GM18502 (cell line): Measurements from ENCODE around the gene TENT4A.
"Not testable (repeated sequence)": the region's sequence is repeated elsewhere in the genome, so short reads cannot be mapped to it uniquely, and the experiment has no call there.

Experiments used
- ATAC-seq: cut with Tn5 transposase; IDR thresholded peaks from one replicate; pipeline ENCODE4 v1.9.1; 2021; ENCODE audit warnings: mild to moderate bottlenecking; ENCODE audit not compliant: unreplicated experiment, poor library complexity

Gene TENT4A

DNA sequence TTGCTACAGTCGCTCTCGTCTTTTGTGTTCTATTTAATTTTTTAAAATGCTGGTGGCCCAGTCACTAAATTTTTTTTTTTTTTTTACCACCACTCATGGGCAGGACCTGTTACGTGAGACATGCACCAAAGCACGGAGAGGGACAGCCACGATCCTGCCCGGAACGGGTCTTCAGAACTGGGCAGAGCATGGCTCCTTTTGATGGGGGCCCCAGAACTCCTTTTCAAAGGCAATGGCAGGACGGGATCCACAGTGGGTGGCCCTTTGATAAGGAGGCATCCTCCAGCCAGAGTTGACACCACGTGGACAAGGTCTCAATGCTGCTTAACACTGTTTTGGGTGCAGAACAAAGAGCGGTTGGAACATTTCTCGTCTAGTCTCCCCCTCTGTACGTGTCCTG is 50.0 kb downstream of the TENT4A start:
- ATAC-seq, result no peak

DNA sequence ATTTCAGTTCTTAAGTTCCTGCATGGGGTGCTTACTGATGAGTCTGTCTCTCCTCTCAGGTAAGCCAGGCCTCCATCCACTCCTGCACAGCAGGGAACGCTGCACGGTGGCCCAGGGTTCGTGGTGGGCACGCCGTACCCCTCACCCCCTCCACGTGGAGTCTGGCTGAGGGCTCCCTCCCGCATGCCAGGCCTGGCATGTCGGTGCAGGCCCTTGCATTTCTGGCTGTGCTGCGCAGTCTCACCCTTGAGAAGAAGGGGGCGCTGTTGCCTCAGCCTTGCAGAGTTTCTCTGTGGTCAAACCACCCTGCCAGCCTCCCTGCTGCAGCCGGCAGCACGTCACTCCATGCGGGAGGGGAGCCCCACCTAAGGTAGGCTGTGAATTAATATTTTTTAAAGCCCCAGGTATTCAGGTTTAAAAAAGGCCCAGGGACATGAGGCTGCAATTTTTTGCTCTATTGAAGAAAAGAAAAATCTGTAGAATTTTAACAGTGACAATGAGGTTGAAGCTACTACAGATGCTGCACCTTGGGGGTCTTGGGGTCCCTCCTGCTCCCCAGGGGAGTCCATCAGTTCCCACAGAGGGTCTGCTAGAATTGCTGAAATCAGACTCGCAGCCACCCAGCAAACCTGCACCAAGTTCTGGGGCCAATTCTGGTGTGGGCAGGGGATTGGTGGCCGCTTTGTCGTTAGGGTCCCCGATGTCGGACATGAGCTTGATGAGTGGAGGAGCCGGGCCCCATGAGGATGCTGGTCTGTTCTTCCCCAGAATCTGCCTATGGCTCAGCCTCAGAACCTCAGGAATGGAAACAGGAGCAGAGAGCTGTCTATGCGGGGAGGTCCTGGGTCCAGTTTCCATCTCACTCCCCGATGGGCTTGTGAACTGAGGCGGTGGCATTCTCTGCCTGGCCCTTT is 52.6 kb downstream of the TENT4A start:
- ATAC-seq, result peak; percentile 82

DNA sequence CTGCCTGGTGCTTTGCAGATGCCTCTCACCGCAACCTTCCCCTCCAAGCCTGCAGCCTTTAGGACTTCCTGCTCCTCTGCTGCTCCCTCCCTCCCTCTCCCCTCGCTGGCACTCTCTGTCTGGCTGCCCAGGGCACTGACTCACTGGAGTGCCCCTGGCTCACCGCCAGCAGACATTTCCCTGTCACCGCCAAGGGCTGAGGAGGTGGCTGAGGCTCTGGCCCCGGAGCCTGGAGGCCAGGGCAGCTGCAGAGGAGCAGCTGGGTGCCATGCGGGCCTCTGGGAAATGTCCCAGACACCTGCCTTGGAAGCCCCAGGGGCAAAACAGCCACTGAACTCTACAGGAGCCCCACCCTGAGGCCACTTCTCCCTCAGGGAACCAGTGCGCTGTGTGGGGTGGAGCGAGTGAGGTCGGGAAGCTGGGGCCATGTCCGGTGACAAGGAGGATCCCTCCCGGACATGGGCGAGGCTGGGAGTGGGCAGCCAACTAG is 53.4 kb downstream of the TENT4A start:
- ATAC-seq, result peak; percentile 43

DNA sequence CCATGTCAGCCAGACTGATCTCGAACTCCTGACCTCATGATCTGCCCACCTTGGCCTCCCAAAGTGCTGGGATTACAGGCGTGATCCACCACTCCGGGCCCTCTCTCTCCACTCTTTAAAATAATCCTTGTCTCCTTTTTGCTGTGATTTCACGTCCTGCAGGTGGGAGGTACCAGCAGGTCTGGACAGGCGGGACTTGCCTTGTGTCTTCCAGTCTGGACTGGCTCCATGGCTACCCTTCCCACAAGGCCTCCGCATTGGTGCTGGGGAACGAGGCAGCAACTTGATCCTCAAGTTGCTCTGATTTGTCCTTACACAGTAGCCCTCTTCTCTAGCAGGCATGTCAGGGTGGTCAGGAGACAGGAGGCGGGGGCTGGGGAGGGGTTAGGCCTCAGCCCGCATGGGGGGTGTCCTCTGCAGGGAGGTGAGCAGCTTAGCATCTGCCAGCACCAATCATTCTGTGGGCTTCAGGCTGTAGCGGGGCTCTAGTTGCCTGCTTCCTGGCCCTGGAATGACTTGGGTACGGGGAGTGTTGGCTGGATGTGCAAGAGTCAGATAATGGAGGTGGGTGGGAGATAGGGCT is 54.3 kb downstream of the TENT4A start:
- ATAC-seq, result no peak

DNA sequence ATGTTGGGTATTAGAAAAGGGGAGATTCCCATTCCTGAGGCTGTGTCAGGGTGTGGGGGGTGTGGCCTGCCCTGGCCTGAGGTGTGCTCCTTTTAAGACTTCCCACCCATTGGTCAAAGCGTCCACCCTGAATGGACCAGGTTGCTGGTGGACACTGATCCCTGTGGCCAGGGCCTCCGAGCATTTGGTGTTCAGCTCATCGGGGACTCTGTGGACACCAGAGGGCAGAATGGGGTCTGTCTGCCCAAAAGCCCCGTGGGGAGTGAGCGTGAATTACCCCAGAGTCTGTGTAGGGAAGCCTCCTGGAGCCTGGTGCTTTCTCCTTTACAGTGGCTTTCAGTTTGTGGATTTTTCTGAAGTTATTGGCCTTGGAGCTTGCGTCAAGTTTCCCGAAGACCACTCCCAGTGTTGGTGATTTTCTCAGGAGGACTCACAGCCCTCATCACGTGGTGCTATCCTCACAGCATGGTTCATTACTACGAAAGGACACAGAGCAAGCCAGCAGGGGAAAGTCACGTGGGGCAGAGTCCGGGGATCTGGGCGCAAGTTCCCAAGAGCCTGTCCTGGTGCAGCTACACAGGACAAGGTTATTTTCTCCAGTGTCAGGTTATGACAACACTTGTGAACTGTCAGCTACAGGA is 55.5 kb downstream of the TENT4A start:
- no peak for ATAC-seq

DNA sequence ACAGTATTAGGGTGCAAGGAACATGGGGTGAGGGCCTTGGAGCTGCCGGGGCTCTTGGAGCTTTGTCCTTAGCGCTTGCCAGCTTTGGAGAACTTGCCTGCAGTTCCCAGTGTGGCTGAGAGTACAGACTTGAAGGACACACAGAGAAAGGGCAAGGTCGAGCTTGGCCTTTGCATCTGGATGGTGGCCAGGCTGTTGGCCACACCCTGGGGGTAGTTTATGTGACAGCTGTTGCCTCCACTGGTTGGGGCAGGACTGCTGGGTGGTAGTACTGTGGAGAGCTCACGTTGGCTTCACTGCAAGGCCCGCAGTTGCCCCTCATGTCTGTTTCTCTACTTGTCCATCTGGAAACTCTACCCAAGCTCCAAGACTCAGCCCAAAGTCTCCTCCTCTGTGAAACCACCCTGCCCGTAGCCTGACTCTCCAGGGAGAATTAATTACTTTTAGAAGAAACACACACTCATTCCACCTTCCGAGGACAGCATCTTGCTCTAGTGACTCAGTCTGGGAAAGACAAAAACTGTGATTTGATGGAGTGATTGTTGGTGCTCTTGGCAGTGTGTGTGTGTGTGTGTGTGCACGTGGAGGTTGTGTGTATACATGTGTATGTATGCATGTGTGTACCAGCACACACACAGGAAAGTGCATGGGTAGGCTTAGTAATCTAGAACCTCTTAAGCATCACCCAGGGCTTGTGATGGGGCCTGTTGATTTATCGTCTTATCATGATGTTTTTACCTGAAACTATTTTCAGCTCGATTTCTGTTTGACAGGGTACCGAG is 57.8 kb downstream of the TENT4A start:
- no peak for ATAC-seq

DNA sequence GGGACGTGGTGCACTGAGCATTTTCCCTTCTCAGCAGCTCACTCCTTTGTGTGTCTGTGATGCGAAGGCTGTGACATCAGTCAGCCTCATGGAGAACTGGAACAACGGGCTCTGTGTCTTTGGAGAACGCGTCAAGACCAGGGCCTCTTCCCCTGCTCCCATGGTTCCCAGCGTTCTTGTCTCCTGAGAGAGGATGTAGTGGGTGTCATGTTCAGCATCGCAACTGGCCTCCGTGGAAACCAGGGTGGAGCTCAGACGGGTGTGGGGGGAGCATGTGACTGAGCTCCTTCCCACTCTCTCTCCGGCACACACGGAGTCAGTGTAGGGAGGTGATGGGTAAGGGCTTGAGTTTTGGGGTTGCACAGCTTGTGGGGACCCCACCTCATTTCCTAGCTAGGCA is 59.7 kb downstream of the TENT4A start:
- no peak for ATAC-seq

DNA sequence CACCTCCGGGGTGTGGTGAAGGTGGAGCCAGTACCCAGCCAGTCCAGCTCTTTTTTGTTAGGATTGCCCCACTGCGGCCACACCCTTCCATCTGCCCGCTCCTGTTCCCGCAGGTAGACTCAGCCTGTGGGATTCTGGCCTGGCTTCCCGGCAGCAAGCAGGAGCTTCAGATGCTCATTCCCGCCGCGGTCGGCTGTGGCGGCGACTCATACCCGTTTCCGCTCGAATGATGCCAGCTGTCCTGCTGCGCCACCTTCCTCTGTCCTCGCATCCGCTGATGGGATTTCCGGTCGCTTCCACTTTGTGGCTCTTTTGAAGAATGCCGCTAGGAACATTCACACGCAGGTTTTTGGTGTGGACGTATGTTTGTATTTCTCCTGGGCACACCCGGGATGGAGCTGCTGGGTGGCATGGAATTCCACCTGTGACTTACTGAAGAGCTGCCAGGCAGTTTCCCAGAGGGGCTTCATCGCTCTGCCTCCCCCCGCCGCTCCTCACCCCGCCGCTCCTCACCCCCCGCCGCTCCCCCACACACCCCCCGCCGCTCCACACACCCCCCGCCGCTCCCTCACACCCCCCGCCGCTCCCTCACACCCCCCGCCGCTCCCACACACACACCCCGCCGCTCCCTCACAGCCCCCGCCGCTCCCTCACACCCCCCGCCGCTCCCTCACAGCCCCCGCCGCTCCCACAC is 60.3 kb downstream of the TENT4A start:
- no peak for ATAC-seq

DNA sequence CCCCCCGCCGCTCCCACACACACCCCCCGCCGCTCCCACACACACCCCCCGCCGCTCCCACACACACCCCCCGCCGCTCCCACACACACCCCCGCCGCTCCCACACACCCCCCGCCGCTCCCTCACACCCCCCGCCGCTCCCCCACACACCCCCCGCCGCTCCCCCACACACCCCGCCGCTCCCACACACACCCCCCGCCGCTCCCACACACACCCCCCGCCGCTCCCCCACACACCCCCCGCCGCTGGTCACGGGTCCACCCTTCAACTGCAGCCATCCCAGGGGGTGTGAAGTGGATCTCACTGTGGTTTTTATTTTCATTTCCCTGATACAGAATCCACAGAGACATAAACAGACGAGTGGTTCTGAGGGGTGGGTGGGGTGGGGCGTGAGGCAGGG is 61.0 kb downstream of the TENT4A start:
- ATAC-seq, result not testable (repeated sequence)

DNA sequence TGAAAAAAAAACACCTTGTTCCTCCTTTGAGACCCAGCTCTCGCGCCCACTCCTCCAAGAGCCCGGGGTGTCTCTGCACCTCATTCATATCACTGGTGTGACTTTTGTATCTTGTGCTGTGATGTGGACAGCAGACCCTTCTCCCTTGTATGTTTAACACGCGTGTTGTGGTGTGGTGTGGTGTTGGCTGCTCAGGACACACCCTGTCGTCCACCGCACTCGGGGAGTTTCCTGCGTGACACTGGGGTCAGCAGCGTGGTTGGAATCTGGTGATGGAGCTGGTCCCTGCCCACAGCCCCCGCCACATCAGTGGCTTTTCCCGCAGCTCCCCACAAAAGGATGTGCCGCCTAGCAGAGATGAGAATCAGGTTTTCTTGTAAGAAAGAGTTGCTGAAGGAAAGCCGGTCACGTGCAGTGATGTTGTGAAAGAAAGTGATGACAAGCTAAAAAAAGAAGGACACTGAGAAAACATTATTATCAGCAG is 61.5 kb downstream of the TENT4A start:
- no peak for ATAC-seq

DNA sequence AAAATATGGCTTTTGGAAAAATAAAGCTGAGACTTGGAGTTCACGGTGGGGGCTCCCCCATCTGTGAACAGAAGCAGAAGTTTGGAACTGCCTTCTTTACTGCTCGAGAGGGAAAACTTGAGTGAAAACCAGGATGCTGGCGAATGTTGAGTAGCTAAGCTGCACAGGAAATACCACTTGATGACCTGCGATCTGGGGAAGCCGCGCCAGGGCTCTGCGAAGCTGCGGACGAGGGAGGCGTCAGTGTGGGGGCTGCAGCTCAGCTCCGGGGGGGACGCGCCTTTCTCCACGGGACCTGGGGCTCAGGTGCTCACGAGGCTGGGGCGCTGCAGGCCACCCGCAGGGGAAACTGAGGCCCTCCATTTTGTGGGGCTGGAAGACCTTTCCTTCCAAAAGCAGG is 62.3 kb downstream of the TENT4A start:
- ATAC-seq, result no peak

DNA sequence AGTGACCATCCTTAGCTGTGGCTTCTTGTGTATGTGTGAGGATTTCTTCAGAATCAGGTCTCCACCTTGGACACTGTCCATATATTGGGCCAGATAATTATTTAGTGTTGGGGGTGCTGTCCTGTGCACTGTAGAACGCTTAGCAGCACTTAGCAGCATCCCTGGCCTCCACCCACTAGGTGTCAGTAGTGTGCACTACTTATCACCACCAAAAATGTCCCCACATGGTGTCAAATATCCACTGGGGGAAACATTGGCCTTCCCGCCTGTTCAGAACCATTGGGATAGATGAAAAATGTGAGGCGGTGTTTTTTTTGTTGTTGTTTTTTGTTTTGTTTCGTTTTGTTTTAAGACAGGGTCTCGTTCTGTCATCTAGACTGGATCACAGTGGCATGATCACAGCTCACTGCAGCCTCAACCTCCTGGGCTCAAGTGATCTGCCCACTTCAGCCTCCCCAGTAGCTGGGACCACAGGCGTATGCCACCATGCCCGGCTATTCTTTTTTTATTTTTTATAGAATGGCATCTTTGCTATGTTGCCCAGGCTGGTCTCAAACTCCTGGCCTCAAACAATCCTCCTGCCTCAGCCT is 67.7 kb downstream of the TENT4A start:
- ATAC-seq, result peak; percentile 94

DNA sequence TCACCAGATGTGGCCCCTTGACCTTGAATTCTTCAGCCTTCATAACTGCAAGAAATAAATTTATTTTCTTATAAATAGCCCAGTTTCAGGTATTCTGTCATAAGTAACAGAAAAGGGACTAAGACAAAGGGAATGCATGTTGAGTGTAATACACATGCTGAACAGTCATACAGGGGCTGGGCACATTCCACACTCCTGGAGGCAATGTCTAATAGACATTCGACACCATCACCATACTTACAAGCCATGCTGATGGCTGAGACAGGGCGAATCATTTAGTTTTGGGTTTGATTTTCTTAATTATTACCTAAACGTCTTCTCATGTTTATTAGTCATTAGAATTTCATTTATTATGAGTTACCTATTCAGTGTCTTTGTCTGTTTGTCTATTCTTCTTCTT is 68.5 kb downstream of the TENT4A start:
- ATAC-seq, result no peak

DNA sequence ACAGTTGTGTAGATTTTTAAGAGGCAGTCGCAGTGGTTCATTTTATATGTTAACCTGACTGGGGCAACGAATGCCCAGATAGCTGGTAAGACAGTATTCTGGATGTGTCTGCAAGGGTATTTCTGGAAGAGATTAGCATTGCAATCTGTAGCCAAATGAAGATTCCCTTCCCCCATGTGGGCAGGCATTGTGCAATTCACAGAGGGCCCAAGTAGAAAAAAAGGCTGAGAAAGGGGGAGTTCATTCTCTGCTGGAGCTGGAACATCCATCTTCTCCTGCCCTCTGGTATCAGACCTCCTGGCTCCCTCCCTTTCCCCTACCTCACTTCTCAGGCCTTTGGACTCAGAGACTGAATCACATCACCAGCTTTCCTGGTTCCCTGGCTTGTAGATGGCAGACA is 70.6 kb downstream of the TENT4A start:
- ATAC-seq, result no peak

DNA sequence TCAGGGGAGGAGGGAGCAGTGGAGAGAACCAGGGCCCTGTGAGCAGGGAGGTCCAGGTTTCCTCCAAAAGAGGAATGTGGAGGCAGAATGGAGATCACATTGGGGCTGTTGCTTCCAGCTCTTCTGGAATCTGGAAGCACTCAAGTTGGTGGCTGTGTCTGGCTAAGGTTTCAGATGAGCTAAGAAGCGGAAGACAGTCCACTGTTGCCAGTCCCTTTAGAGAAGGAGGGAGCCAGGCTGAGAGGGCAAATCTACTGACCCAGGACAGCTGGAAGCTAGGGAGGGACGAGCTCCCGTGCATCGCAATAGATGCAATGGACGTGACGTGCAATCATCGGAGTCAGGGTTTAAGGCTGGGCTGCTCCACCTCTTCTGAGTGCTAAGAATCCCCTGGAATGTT is 71.2 kb downstream of the TENT4A start:
- ATAC-seq, result no peak

DNA sequence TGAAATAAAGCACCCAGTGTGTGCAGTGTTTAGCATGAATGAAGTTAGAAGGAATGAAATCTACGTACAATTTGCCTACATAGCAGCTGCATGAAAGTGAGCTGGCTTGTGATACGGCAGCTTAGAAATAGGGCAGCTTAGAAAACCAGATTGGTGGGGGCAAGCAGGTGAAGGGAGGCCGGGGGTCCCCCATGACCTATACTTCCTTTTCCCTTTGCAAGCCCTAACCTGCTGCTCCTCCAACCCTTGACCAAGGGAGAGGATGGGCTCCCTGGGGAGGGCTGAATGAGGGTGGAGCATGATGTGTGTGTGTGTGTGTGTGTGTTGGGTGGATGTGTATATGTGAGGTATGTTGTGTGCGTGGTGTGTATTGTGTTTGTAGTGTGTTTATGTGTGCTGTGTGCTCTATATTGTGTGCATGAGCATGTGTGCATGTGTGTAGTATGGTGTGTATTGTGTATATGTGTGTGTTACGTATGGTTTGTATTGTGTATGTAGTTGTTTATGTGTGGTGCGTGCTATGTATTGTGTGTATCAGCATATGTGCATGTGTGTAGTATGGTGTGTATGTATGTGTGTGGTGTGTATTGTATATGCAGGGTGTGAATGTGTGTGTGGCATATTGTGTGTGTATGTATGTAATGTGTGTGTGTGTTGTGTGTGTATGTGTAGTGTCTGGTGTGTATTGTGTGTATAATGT is 72.1 kb downstream of the TENT4A start:
- ATAC-seq, result no peak

DNA sequence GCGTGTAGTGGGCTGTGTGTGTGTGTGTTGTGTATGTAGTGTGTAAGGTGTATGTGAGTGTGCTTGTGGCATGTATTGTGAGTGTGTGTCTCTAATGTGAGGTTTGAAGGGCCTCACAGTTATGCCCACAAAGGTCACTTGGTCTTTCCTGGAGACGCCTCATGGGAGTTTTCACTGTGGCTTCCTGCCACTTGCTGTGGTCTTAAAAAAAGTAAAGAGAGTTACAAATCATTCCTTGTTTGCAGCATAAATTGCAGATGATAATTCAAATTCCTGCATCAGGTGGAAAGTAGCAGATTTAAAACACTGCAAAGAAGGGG is 72.6 kb downstream of the TENT4A start:
- ATAC-seq, result no peak

DNA sequence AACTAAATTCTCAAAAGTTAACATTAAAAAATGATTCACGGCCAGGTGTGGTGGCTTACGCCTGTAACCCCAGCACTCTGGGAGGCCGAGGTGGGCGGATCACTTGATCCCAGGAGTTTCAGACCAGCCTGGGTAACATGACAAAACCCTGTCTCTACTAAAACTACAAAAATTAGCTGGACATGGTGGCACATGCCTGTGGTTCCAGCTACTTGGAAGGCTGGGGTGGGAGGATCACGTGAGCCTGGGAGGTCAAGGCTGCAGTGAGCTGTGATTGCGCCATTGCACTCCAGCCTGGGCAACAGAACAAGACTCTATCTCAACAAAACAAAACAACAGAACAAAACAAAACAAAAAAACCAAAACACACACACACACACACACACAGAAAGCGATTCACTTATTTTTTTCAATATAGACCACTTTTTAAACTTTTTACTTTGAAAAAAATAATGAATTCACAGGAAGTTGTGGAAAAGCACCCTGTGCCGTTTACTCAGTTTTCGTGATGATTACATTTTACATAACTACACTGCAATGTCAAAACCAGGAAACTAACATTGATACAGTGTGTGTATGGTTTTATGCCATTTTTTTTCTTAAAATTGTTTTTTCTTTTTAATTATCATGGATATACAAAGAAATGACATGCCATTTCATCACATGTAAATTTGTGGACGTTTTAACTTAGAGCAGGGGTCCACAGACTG is 73.7 kb downstream of the TENT4A start:
- no peak for ATAC-seq
